Natural killer cell treated with Interleukin-12 subunit alpha and Interleukin-12 subunit beta and Interleukin-15 and Interleukin-18, amount 100 ng/mL, for 72 hours (primary cell): Measurements from ENCODE around the gene GDI2. TPM values are rescaled to one million over a fixed set of nuclear protein-coding genes. Genes with fewer than 3 reads are reported as not detected.
"Not testable (repeated sequence)": the region's sequence is repeated elsewhere in the genome, so short reads cannot be mapped to it uniquely, and the experiment has no call there.

Experiments
- ATAC-seq, 2 donors: fragments of 150-1000 bp; cut with Tn5 transposase in 1 of 2; sonication (Bioruptor Pico), chemical (Tn5 transposase) in 1 of 2; 2 replicates each; pipeline ENCODE4 v1.10.0; 2021
- DNase-seq: peaks from one replicate; pipeline ENCODE4 v3.0.0; 2022; ENCODE audit warnings: low spot score
- H3K27ac Mint-ChIP-seq, 2 donors: 1 replicate in 1 of 2; 2 replicates in 1 of 2; pipeline ENCODE4 v1.8.0; 2022; ENCODE audit warnings: mixed read lengths in 2 of 2, mild to moderate bottlenecking in 1 of 2, moderate library complexity in 1 of 2
- H3K27me3 Mint-ChIP-seq, 2 donors: 1 replicate in 1 of 2; 2 replicates in 1 of 2; pipeline ENCODE4 v1.8.0; 2022; ENCODE audit warnings: mixed read lengths in 2 of 2
- H3K36me3 Mint-ChIP-seq: one replicate; pipeline ENCODE4 v1.8.0; 2022; ENCODE audit warnings: mixed read lengths
- H3K4me1 Mint-ChIP-seq, 2 donors: 1 replicate in 1 of 2; 2 replicates in 1 of 2; pipeline ENCODE4 v1.8.0; 2022; ENCODE audit warnings: low read depth in 2 of 2, mixed read lengths in 2 of 2, mild to moderate bottlenecking in 1 of 2
- H3K4me3 Mint-ChIP-seq: one replicate; pipeline ENCODE4 v1.8.0; 2022; ENCODE audit warnings: mixed read lengths
- H3K9me3 Mint-ChIP-seq: 2 replicates; pipeline ENCODE4 v1.8.0; 2022; ENCODE audit warnings: mixed read lengths
- total RNA-seq, 2 donors: library from RNA; stranded (reverse); gene quantifications; one replicate each; pipeline ENCODE4 v1.2.3, GENCODE V29; 2022

GDI2 gene
- total RNA-seq, 2 donors from 2014 or later, result 214 to 225 TPM

- H3K4me3 Mint-ChIP-seq, H3K36me3 Mint-ChIP-seq, H3K27ac Mint-ChIP-seq, H3K9me3 Mint-ChIP-seq, DNase-seq, H3K4me1 Mint-ChIP-seq, ATAC-seq, H3K27me3 Mint-ChIP-seq: not testable (repeated sequence)
These were observed 22.9 kb upstream of the GDI2 start for GRCh38 chr10:5836181-5836580.

DNA sequence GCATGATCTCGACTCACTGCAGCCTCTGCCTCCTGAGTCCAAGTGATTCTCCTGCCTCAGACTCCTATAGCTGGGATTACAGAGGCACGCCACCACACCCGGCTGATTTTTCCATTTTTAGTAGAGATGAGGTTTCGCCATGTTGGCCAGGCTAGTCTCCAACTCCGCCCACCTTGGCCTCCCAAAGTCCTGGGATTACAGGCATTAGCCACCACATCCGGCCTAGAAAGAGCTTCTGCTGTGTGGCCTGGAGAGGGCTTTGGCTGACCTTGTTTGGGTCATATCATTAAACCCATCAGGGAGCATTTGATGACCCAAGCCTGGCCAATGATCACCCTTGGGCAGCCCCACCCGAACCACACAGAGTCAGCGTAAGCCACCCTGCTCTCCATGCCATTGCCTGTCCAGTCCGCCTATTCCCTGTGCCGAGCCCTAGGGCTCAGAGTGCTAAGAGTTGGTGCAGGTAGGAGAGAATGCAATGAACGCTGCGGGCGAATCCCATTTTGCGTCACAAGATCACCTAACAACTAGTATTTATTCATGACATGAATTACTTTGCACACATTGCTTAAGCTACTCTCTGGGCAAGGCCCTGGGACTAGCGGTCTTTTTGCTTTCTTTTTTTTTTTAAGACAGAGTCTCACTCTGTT lies 22.3 kb upstream of the GDI2 start:
- Mint-ChIP-seq H3K4me3 (no peak overlapping the region), H3K27me3 (peaks cover 0 to 2% of the 10 kb centered on the region in 2 donors), H3K27ac (no peak overlapping the region), H3K4me1 (no peaks in the 10 kb centered on the region), H3K9me3 (no peaks in the 10 kb centered on the region), H3K36me3 (no peaks in the 10 kb centered on the region)
- ATAC-seq, result peak in 1 of 2 donors; percentile 22
- DNase-seq, result no peak

- Mint-ChIP-seq H3K4me3 (no peak overlapping the region), H3K4me1 (no peaks in the 10 kb centered on the region), H3K27me3 (no peaks in the 10 kb centered on the region), H3K27ac (no peak overlapping the region), H3K36me3 (no peaks in the 10 kb centered on the region), H3K9me3 (no peaks in the 10 kb centered on the region)
- no peak for ATAC-seq
- DNase-seq, result no peak
These were observed 20.6 kb upstream of the GDI2 start for GRCh38 chr10:5833814-5834213.

- Mint-ChIP-seq H3K9me3 (no peaks in the 10 kb centered on the region), H3K4me1 (no peaks in the 10 kb centered on the region), H3K27me3 (no peaks in the 10 kb centered on the region), H3K27ac (no peak overlapping the region), H3K4me3 (no peak overlapping the region), H3K36me3 (no peaks in the 10 kb centered on the region)
- ATAC-seq (no peak), DNase-seq (no peak)
These were observed 19.7 kb upstream of the GDI2 start for GRCh38 chr10:5832946-5833345.

GRCh38 chr10:5831446-5831782 lies 18.2 kb upstream of the GDI2 start:
- Mint-ChIP-seq H3K27ac (no peak overlapping the region), H3K27me3 (no peaks in the 10 kb centered on the region), H3K36me3 (no peaks in the 10 kb centered on the region), H3K4me3 (no peak overlapping the region), H3K9me3 (no peaks in the 10 kb centered on the region), H3K4me1 (no peaks in the 10 kb centered on the region)
- ATAC-seq (peak in 1 of 2 donors; percentile 28), DNase-seq (no peak)

GRCh38 chr10:5830629-5831445 lies 17.6 kb upstream of the GDI2 start:
- Mint-ChIP-seq H3K4me1 (no peaks in the 10 kb centered on the region), H3K27ac (no peak overlapping the region), H3K4me3 (no peak overlapping the region), H3K9me3 (no peaks in the 10 kb centered on the region), H3K36me3 (no peaks in the 10 kb centered on the region), H3K27me3 (no peaks in the 10 kb centered on the region)
- ATAC-seq (peak in 1 of 2 donors; percentile 29), DNase-seq (no peak)

DNA sequence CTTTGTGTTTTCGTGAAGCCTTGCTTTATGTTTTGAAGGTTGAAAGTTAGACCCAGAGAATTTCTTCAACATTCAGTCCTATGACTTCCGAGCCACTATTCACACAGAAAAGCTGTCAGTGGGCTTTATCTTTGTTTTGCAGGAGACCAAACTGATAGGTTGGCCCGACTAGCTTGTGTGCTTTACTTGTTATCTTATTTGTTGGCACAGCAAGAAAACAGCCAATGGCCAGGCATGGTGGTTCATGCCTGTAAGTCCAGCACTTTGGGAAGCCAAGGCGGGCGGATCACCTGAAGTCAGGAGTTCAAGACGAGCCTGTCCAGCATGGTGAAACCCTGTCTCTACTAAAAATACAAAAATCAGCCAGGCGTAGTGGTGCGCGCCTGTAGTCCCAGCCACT lies 16.0 kb upstream of the GDI2 start:
- H3K36me3 Mint-ChIP-seq, result no peaks in the 10 kb centered on the region
- H3K27me3 Mint-ChIP-seq, result no peaks in the 10 kb centered on the region
- H3K27ac Mint-ChIP-seq, result no peak overlapping the region
- H3K4me1 Mint-ChIP-seq, result no peaks in the 10 kb centered on the region
- ATAC-seq (no peak), DNase-seq (no peak)
- no peak overlapping the region for H3K4me3 Mint-ChIP-seq
- no peaks in the 10 kb centered on the region for H3K9me3 Mint-ChIP-seq

- no peak for ATAC-seq
- Mint-ChIP-seq H3K9me3 (no peaks in the 10 kb centered on the region), H3K4me3 (no peak overlapping the region), H3K4me1 (no peaks in the 10 kb centered on the region), H3K36me3 (no peaks in the 10 kb centered on the region), H3K27me3 (no peaks in the 10 kb centered on the region), H3K27ac (no peak overlapping the region)
- DNase-seq, result no peak
These were observed 15.5 kb upstream of the GDI2 start for GRCh38 chr10:5828725-5829124.

DNA sequence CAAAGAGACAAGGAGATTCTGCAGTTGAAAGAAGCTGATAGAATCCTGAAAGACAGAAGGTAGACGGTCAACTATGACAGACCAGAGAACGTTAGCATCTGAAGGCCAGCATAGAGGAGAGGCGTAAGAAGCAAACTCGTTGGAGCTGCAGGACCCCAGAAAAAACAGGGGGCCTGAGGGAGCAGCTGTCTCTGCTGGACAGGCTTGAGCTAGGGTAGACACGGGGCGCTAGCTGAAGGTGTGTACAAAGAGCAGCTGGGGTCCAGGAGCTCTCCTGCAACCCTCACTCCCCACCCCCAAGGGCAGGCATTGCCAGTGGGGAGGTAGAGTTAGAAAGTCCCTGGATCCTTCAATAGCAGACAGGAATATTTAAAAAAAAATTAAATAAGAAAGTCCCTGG lies 14.6 kb upstream of the GDI2 start:
- ATAC-seq, result no peak
- no peak for DNase-seq
- Mint-ChIP-seq H3K27ac (no peak overlapping the region), H3K9me3 (no peaks in the 10 kb centered on the region), H3K27me3 (no peaks in the 10 kb centered on the region), H3K4me3 (no peak overlapping the region), H3K4me1 (no peaks in the 10 kb centered on the region), H3K36me3 (no peaks in the 10 kb centered on the region)

DNA sequence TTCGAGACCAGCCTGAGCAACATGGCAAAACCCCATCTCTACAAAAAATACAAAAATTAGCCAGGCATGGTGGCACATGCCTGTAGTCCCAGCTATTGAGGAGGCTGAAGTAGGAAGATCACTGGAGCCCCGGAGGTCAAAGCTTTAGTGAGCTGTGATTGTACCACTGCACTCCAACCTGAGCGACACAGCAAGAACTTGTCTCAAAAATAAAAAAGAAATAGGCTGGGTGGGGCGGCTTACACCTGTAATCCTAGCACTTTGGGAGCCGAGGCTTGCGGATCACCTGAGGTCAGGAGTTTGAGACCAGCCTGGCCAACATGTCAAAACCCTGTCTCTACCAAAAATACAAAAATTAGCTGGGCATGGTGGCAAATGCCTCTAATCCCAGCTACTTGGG lies 13.3 kb upstream of the GDI2 start:
- not testable (repeated sequence) for H3K36me3 Mint-ChIP-seq, ATAC-seq, DNase-seq

DNA sequence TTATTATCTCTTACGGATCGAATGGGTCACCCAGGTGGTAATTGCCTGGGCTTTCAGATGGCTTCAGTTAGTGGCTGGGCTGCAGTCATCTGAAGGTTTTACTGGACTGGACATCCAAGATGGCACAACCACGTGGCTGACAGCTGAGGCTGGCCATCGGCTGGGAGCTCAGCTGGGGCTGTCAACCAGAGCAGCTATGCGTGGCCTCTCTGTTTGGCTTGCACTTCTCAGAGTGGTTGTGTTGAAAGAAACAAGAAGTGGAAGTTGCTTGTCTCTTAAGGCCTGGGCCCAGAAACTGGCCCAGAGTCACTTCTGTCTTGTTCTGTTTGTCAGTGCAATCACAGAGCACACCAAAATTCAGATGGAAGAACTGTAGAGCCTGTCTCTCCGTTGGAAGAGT lies 5.7 kb upstream of the GDI2 start:
- Mint-ChIP-seq H3K9me3 (no peaks in the 10 kb centered on the region), H3K4me3 (no peak overlapping the region), H3K27ac (peak overlapping the region in 1 of 2 donors; percentile 64), H3K27me3 (peaks cover 0 to 5% of the 10 kb centered on the region in 2 donors), H3K4me1 (peaks cover 25 to 30% of the 10 kb centered on the region in 2 donors), H3K36me3 (no peaks in the 10 kb centered on the region)
- DNase-seq (no peak), ATAC-seq (no peak)

More for the DNA sequence above, 13.3 kb upstream of the GDI2 start:
- H3K27ac Mint-ChIP-seq, H3K4me1 Mint-ChIP-seq, H3K27me3 Mint-ChIP-seq, H3K4me3 Mint-ChIP-seq, H3K9me3 Mint-ChIP-seq: not testable (repeated sequence)

DNA sequence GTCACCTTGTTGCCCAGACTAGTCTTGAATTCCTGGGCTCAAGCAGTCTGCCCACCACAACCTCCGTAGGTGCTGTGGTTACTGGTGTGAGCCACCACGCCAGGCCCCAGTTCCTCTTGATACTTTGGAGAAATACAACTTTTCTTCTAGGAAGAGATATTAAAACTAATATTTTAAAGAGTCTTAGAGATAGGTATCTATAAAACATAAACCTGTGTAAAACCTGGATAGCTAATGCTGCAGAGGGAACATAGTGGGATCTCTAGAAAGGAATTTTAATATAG lies 4.8 kb upstream of the GDI2 start:
- no peak overlapping the region for H3K4me3 Mint-ChIP-seq
- peaks cover 0 to 5% of the 10 kb centered on the region in 2 donors for H3K27me3 Mint-ChIP-seq
- no peaks in the 10 kb centered on the region for H3K9me3 Mint-ChIP-seq
- peaks cover 25 to 30% of the 10 kb centered on the region in 2 donors for H3K4me1 Mint-ChIP-seq
- no peaks in the 10 kb centered on the region for H3K36me3 Mint-ChIP-seq
- no peak for DNase-seq
- ATAC-seq, result no peak
- no peak overlapping the region for H3K27ac Mint-ChIP-seq

GRCh38 chr10:5817322-5818047 lies 4.3 kb upstream of the GDI2 start:
- peaks cover 0 to 5% of the 10 kb centered on the region in 2 donors for H3K27me3 Mint-ChIP-seq
- H3K27ac Mint-ChIP-seq, result no peak overlapping the region
- DNase-seq (no peak), ATAC-seq (no peak)
- H3K36me3 Mint-ChIP-seq, result no peaks in the 10 kb centered on the region
- H3K4me3 Mint-ChIP-seq, result no peak overlapping the region
- H3K4me1 Mint-ChIP-seq, result peaks cover 25 to 31% of the 10 kb centered on the region in 2 donors
- no peaks in the 10 kb centered on the region for H3K9me3 Mint-ChIP-seq

GRCh38 chr10:5816170-5816569 lies 2.9 kb upstream of the GDI2 start:
- Mint-ChIP-seq H3K9me3 (no peaks in the 10 kb centered on the region), H3K4me3 (no peak overlapping the region), H3K27me3 (peaks cover 0 to 5% of the 10 kb centered on the region in 2 donors), H3K27ac (no peak overlapping the region), H3K36me3 (no peaks in the 10 kb centered on the region), H3K4me1 (peaks cover 31 to 42% of the 10 kb centered on the region in 2 donors)
- DNase-seq, result no peak
- no peak for ATAC-seq
